K562 (cell line): ENCODE measurements around the gene CCL22. TPM values are rescaled to one million over a fixed set of nuclear protein-coding genes. Genes with fewer than 3 reads are reported as not detected.

Source experiments
- ATAC-seq: fragments of 200-7000 bp; cut with Tn5 transposase; 3 replicates; pipeline ENCODE4 v1.9.1; 2020; ENCODE audit warnings: moderate library complexity
- BruUV-seq: library from RNA; stranded (reverse); fragments of 400-500 nt; replicated peaks from 2 replicates; lab custom pipeline; 2021; lab: Mats Ljungman, UMichigan
- CTCF ChIA-PET: fragments of 300-600 bp; formaldehyde crosslinking; extraction: SDS; loops from one replicate; lab custom pipeline; 2021; ENCODE audit warnings: low intra/inter-chr PET ratio; lab: Yijun Ruan, JAX
- POLR2A ChIA-PET: fragments of 300-600, 350-650 bp; sonication (Branson Sonifier 250); formaldehyde crosslinking; extraction: SDS; loops from one replicate; lab custom pipeline; 2021; ENCODE audit warnings: antibody characterized with exemption, inconsistent platforms; lab: Yijun Ruan, JAX
- DNase-seq, 4 experiments: peaks; one replicate each; pipeline versions ENCODE4 v3.0.0 to v3.0.0-alpha.2; 2011 to 2018; ENCODE audit warnings: low spot score in 3 of 4, mixed read lengths in 3 of 4; ENCODE audit errors: extremely low read depth in 1 of 4
- FAIRE-seq: peaks from 2 replicates; lab custom pipeline; 2011; peaks lifted over from hg19 to GRCh38; lab: Jason Lieb, UNC
- H2AFZ ChIP-seq: 2 replicates; pipeline ENCODE4 v1.6.0; 2011; ENCODE audit warnings: low read depth, low read length, control low read depth, inconsistent platforms
- H3K27ac ChIP-seq: fragments of 200-600 bp; 3 replicates; pipeline ENCODE4 v1.8.0; 2011; ENCODE audit warnings: low read depth, mild to moderate bottlenecking, control low read depth, inconsistent platforms, low read length, moderate library complexity, mixed read lengths; ENCODE audit errors: extremely low read depth
- H3K27me3 ChIP-seq, 2 experiments: fragments of 300-600 bp in 1 of 2; 2 replicates in 1 of 2; 3 replicates in 1 of 2; pipeline versions ENCODE4 v1.6.0 to v1.8.0; 2011; ENCODE audit warnings: inconsistent platforms in 2 of 2, low read length in 2 of 2, mild to moderate bottlenecking in 1 of 2, mixed read lengths in 1 of 2, moderate library complexity in 1 of 2; ENCODE audit not compliant: control insufficient read depth in 2 of 2, insufficient read depth in 2 of 2
- H3K36me3 ChIP-seq: fragments of 300-600 bp; 3 replicates; pipeline ENCODE4 v1.8.0; 2011; ENCODE audit warnings: mild to moderate bottlenecking, low read length, inconsistent platforms; ENCODE audit not compliant: control insufficient read depth, insufficient read depth
- H3K4me1 ChIP-seq, 2 experiments: fragments of 200-600 bp in 1 of 2; replicated peaks in 1 of 2; 2 replicates in 1 of 2; 3 replicates in 1 of 2; pipeline versions ENCODE4 v1.5.1 to v1.8.0; 2011; ENCODE audit warnings: inconsistent platforms in 2 of 2, low read length in 2 of 2, mild to moderate bottlenecking in 1 of 2, mixed read lengths in 1 of 2, moderate library complexity in 1 of 2; ENCODE audit not compliant: control insufficient read depth in 2 of 2, insufficient read depth in 2 of 2
- H3K4me2 ChIP-seq: 2 replicates; pipeline ENCODE4 v1.6.1; 2011; ENCODE audit warnings: low read length, control low read depth, inconsistent platforms, mixed read lengths; ENCODE audit not compliant: insufficient read depth
- H3K4me3 ChIP-seq: fragments of 200-600 bp; sonication (generic), shearing (Covaris generic); 2 replicates; pipeline ENCODE4 v1.5.1; 2016; ENCODE audit warnings: control low read depth, inconsistent platforms
- H3K79me2 ChIP-seq: fragments of 200-600 bp; 3 replicates; pipeline ENCODE4 v1.8.0; 2011; ENCODE audit warnings: low read length, inconsistent platforms; ENCODE audit not compliant: control insufficient read depth, insufficient read depth
- H3K9ac ChIP-seq, 2 experiments: 2 replicates each; pipeline versions ENCODE4 v1.6.0 to v1.6.1; 2011; ENCODE audit warnings: low read depth in 2 of 2, low read length in 2 of 2, control low read depth in 1 of 2, inconsistent platforms in 1 of 2, mild to moderate bottlenecking in 1 of 2, mixed read lengths in 1 of 2; ENCODE audit not compliant: insufficient read depth in 1 of 2
- H3K9me1 ChIP-seq: one replicate; pipeline ENCODE4 v1.6.0; 2011; ENCODE audit warnings: inconsistent platforms, mild to moderate bottlenecking, low read length, moderate library complexity; ENCODE audit not compliant: control insufficient read depth, insufficient read depth
- H3K9me3 ChIP-seq: replicated peaks from 2 replicates; pipeline ENCODE4 v1.5.1; 2011; ENCODE audit warnings: low read depth, low read length, inconsistent platforms; ENCODE audit not compliant: control insufficient read depth, insufficient read depth
- H4K20me1 ChIP-seq: replicated peaks from 2 replicates; pipeline ENCODE4 v1.6.1; 2011; ENCODE audit warnings: low read length, inconsistent platforms, mixed read lengths; ENCODE audit not compliant: control insufficient read depth, insufficient read depth
- EHMT2 ChIP-seq: fragments of 450-650 bp; IDR thresholded peaks from 2 replicates; pipeline ENCODE4 v1.6.1; 2018; ENCODE audit warnings: antibody characterized with exemption
- HMG20A ChIP-seq: fragments of 450-650 bp; formaldehyde crosslinking; conservative IDR thresholded peaks from 2 replicates; pipeline ENCODE4 v1.4.0; 2020; ENCODE audit warnings: mild to moderate bottlenecking, mixed read lengths
- MAFF ChIP-seq: IDR thresholded peaks from 2 replicates; pipeline ENCODE4 v1.6.1; 2012; ENCODE audit warnings: low read length, improper control_type of control experiment
- PHTF2 ChIP-seq: fragments of 250-450 bp; sonication (Bioruptor Pico); IDR thresholded peaks from 2 replicates; pipeline ENCODE4 v1.5.0; 2021; ENCODE audit warnings: mild to moderate bottlenecking
- PKNOX1 ChIP-seq: fragments of 450-650 bp; IDR thresholded peaks from 2 replicates; pipeline ENCODE4 v1.6.1; 2016
- RBM17 ChIP-seq: fragments of 200-400 bp; formaldehyde crosslinking; IDR thresholded peaks from 2 replicates; pipeline ENCODE4 v1.6.1; 2017; ENCODE audit warnings: low read depth, mild to moderate bottlenecking, low read length, borderline replicate concordance
- ZBTB11 ChIP-seq, 3 experiments: fragments of 200-800 bp in 1 of 3; fragments of 250-450 bp in 1 of 3; fragments of 450-650 bp in 1 of 3; sonication (Bioruptor Pico) in 1 of 3; sonication (Bioruptor generic) in 1 of 3; formaldehyde crosslinking in 1 of 3; IDR thresholded peaks; 2 replicates each; pipeline versions ENCODE4 v1.6.1 to v1.8.0; 2016 to 2022; ENCODE audit warnings: mild to moderate bottlenecking in 2 of 3, missing genetic modification characterization in 2 of 3, missing compliant biosample characterization in 1 of 3, moderate library complexity in 1 of 3
- ZNF217 ChIP-seq: sonication (generic); formaldehyde crosslinking; IDR thresholded peaks from 2 replicates; pipeline ENCODE4 v1.8.0; 2022; ENCODE audit warnings: mild to moderate bottlenecking, missing genetic modification reagents
- ZNF609 ChIP-seq: sonication (generic); formaldehyde crosslinking; IDR thresholded peaks from 2 replicates; pipeline ENCODE4 v1.8.1; 2023; ENCODE audit warnings: missing genetic modification reagents, mild to moderate bottlenecking, borderline replicate concordance
- ZNF707 ChIP-seq: fragments of 250-450 bp; sonication (Bioruptor Pico); conservative IDR thresholded peaks from 2 replicates; pipeline ENCODE4 v1.8.0; 2022; ENCODE audit warnings: inconsistent platforms, mild to moderate bottlenecking, moderate library complexity
- WGBS: fragments of 100-300 bp; shearing (Covaris generic); methylation state at CpG from one replicate; pipeline ENCODE4 v1.1.6; 2016; ENCODE audit warnings: low coverage, mixed read lengths; ENCODE audit not compliant: insufficient coverage; ENCODE audit errors: missing lambda C conversion rate; 5-methylcytosine and 5-hydroxymethylcytosine counted together
- in situ Hi-C: fragments of 300-500 bp; cut with MboI; formaldehyde crosslinking; loops from 4 replicates; pipeline ENCODE4 v1.15.0; 2018; ENCODE audit warnings: inconsistent platforms, mixed read lengths
- intact Hi-C: fragments of 100-400 bp; cut with micrococcal nuclease; formaldehyde crosslinking; loops from 2 replicates; pipeline ENCODE4 v1.14.2; 2022
- polyA plus RNA-seq, 8 experiments: library from polyadenylated mRNA; depleted of rRNA in 4 of 8; stranded (reverse) in 5 of 8; unstranded in 3 of 8; fragments of >200 nt; fragmentation: Nextera tagmentation in 2 of 8; fragmentation: Illumina TruSeq in 1 of 8; extraction: Ambion mirVana in 2 of 8; extraction: Trizol in 1 of 8; gene quantifications; 2 replicates each; pipeline versions ENCODE4 v1.2.1 to v1.2.3, GENCODE V29; 2011 to 2014; ENCODE audit warnings: inconsistent platforms in 1 of 8, missing spikeins in 1 of 8
- total RNA-seq, 7 experiments: library from RNA; depleted of rRNA in 6 of 7; stranded (reverse); fragments of >200 nt in 6 of 7; fragmentation: Illumina TruSeq in 2 of 7; extraction: Trizol in 2 of 7; gene quantifications; 2 replicates each; pipeline versions ENCODE4 v1.2.1 to v1.2.3, GENCODE V29; 2011 to 2021; ENCODE audit warnings: low replicate concordance in 1 of 7

CCL22 gene
- total and polyA plus RNA-seq, 9 of the 15 experiments (the other 6 are each of a cell fraction or from before 2014, with no cell fraction given), result 0.04 to 0.29 (median 0.06) TPM; not detected in 5

GRCh38 chr16:57376313-57376818 is 17.8 kb downstream of the CCL22 start:
- TF ChIP-seq PKNOX1, result 0 out of 2 replicates have a peak, but pooled peaks have one; percentile 20
- TF ChIP-seq MAFF, result no peak
- TF ChIP-seq RBM17, result no peak
- TF ChIP-seq ZNF609, result no peak
- TF ChIP-seq ZNF217 (CRISPR knock-in tag), result no peak
- no peak for TF ChIP-seq ZNF707 (CRISPR knock-in tag)
- no peak for TF ChIP-seq ZBTB11 (CRISPR knock-in tag; IDR thresholded peaks at IDR 0.05)
- TF ChIP-seq EHMT2, result peak; percentile 29; the same call in 1 of the 2 replicates
- no peak for TF ChIP-seq HMG20A (CRISPR knock-in tag)
- TF ChIP-seq PHTF2, result no peak
- H4K20me1 ChIP-seq, result 0 out of 2 replicates have a peak, but pooled peaks cover 3% of the 10 kb centered on the region
- H3K9me3 ChIP-seq, result no peaks in the 10 kb centered on the region
- no peaks in the 10 kb centered on the region for H3K36me3 ChIP-seq
- 3% methylated on average over 3 of the region's 3 CpGs for WGBS
- H3K4me2 ChIP-seq, result no peak overlapping the region
- H3K79me2 ChIP-seq, result no peaks in the 10 kb centered on the region
- no peak overlapping the region for H3K9ac ChIP-seq
- in situ Hi-C loops, result no loop called here
- H3K27me3 ChIP-seq, result peaks cover 2 to 50% of the 10 kb centered on the region in 2 experiments; a peak in 3 of 5 replicates
- no peak overlapping the region for H3K4me3 ChIP-seq
- CTCF ChIA-PET, result no interaction called here
- H3K9me1 ChIP-seq, result no peaks in the 10 kb centered on the region
- FAIRE-seq (no peak), ATAC-seq (no peak), DNase-seq (no peak)
- no peak overlapping the region for H2AFZ ChIP-seq
- peaks cover 0 to 7% of the 10 kb centered on the region in 2 experiments; a peak in 2 of 5 replicates for H3K4me1 ChIP-seq
- H3K27ac ChIP-seq, result no peak overlapping the region
- POLR2A ChIA-PET, result no interaction called here
- BruUV-seq, result no TSS peak
- intact Hi-C loops, result no loop called here
